Measurements from ENCODE around the gene SPATA20.

The SPATA20 gene

GRCh38 chr17:50538549-50539410 is 8.2 kb upstream of the SPATA20 start:
- ChIA-PET POLR2A (interaction anchor here (0.7 kb wide), 1 partner anchor 615 kb away, joined by 4 read pairs; no protein-coding TSS in a partner anchor), CTCF (interaction anchor here (0.9 to 1.7 kb wide), 2 partner anchors 55 to 92 kb away, joined by 4 read pairs; no protein-coding TSS in a partner anchor)
- Histone ChIP-seq H3K4me3 (ENCODE audit: low read depth, low read length) (no peak overlapping the region), H3K36me3 (ENCODE audit: control insufficient read depth in 2 of 2, insufficient read depth in 1 of 2, low read length in 2 of 2) (no peaks in the 10 kb centered on the region), H3K9me3 (ENCODE audit: control insufficient read depth, insufficient read depth, low read depth, low read length) (no peaks in the 10 kb centered on the region), H3K4me1 (ENCODE audit: control insufficient read depth, insufficient read depth, low read length) (peaks cover 9% of the 10 kb centered on the region), H3K27ac (ENCODE audit: extremely low read depth, low read depth, low read length) (no peak overlapping the region)
- TF ChIP-seq ZNF600 (tag by site-specific recombination; IDR thresholded peaks at IDR 0.05) (peak; percentile 35; the same call in 1 of the 2 replicates), ZIC2 (tag by site-specific recombination; IDR thresholded peaks at IDR 0.05) (peak; percentile 10; the same call in 1 of the 2 replicates), ZNF398 (tag by site-specific recombination; IDR thresholded peaks at IDR 0.05) (peak; percentile 15; the same call in 1 of the 2 replicates), KLF9 (tag by site-specific recombination; IDR thresholded peaks at IDR 0.05; ENCODE audit: low read depth) (peak; percentile 71), ZNF560 (tag by site-specific recombination; IDR thresholded peaks at IDR 0.05; ENCODE audit: borderline replicate concordance) (no peak)

GRCh38 chr17:50539762-50540559 is 7.0 kb upstream of the SPATA20 start:
- TF ChIP-seq ZNF768 (tag by site-specific recombination; IDR thresholded peaks at IDR 0.05) = peak; percentile 92; the same call in 1 of the 2 replicates
- TF ChIP-seq ZNF138 (tag by site-specific recombination; IDR thresholded peaks at IDR 0.05; ENCODE audit: borderline replicate concordance) = no peak
- TF ChIP-seq KLF9 (tag by site-specific recombination; IDR thresholded peaks at IDR 0.05; ENCODE audit: low read depth) = peak; percentile 56; the same call in 1 of the 2 replicates
- TF ChIP-seq SP3 (tag by site-specific recombination; IDR thresholded peaks at IDR 0.05) = peak; percentile 68
- peak; percentile 49 for TF ChIP-seq SP2 (tag by site-specific recombination; IDR thresholded peaks at IDR 0.05)
- 0 out of 2 replicates have a peak, but pooled peaks have one; percentile 23 for TF ChIP-seq ZNF600 (tag by site-specific recombination; IDR thresholded peaks at IDR 0.05)
- TF ChIP-seq BCL11A (tag by site-specific recombination; IDR thresholded peaks at IDR 0.05; ENCODE audit: low read depth) = 0 out of 2 replicates have a peak, but pooled peaks have one; percentile 19
- TF ChIP-seq ZSCAN4 (tag by site-specific recombination; IDR thresholded peaks at IDR 0.05) = no peak
- no peak for TF ChIP-seq YY1 (tag by site-specific recombination; IDR thresholded peaks at IDR 0.05)
- peak; percentile 77; the same call in 1 of the 2 replicates for TF ChIP-seq ZNF580 (tag by site-specific recombination; IDR thresholded peaks at IDR 0.05)
- no peak for TF ChIP-seq ZNF629 (tag by site-specific recombination; IDR thresholded peaks at IDR 0.05)
- ChIA-PET POLR2A (no interaction called here), CTCF (interaction anchor here (1.1 to 6.7 kb wide), 2 partner anchors 10 to 87 kb away, joined by 3 to 58 read pairs; no protein-coding TSS in a partner anchor)
- Histone ChIP-seq H3K4me1 (ENCODE audit: control insufficient read depth, insufficient read depth, low read length) (peaks cover 8% of the 10 kb centered on the region), H3K36me3 (ENCODE audit: control insufficient read depth in 2 of 2, insufficient read depth in 1 of 2, low read length in 2 of 2) (no peaks in the 10 kb centered on the region), H3K9me3 (ENCODE audit: control insufficient read depth, insufficient read depth, low read depth, low read length) (no peaks in the 10 kb centered on the region), H3K4me3 (ENCODE audit: low read depth, low read length) (no peak overlapping the region), H3K27ac (ENCODE audit: extremely low read depth, low read depth, low read length) (peak overlapping the region; percentile 12; the same call in 1 of the 2 replicates)

All from HEK293 (cell line).